Measurements from ENCODE around the gene RAB11FIP3. TPM values are rescaled to one million over a fixed set of nuclear protein-coding genes. Genes with fewer than 3 reads are reported as not detected.

The RAB11FIP3 gene
- total and polyA plus RNA-seq, 2 of the 13 experiments (the other 11 are each of a cell fraction or from before 2014, with no cell fraction given), result 34.3 to 57.6 TPM

GRCh38 chr16:495127-495748 is 69.8 kb downstream of the RAB11FIP3 start (continued):
- TF ChIP-seq ZBTB40 (IDR thresholded peaks at IDR 0.05) (no peak), ZBTB40 (CRISPR knock-in tag; IDR thresholded peaks at IDR 0.05) (no peak)
